Stromal cell of bone marrow (primary cell): Measurements from ENCODE around the gene RUNX2.

Experiments
- DNase-seq: peaks from one replicate; pipeline ENCODE4 v3.0.0-alpha.2; 2012; ENCODE audit warnings: low read depth

The RUNX2 gene

GRCh38 chr6:45617441-45617840 is 289.3 kb downstream of the RUNX2 start:
- DNase-seq: peak; percentile 68

GRCh38 chr6:45618259-45618658 is 290.1 kb downstream of the RUNX2 start:
- DNase-seq: no peak

- no peak for DNase-seq
Observed at GRCh38 chr6:45619211-45619760, 291.2 kb downstream of the RUNX2 start.

- no peak for DNase-seq
Observed at GRCh38 chr6:45619994-45620471, 291.9 kb downstream of the RUNX2 start.

- no peak for DNase-seq
Observed at GRCh38 chr6:45624228-45624627, 296.1 kb downstream of the RUNX2 start.

- peak; percentile 75 for DNase-seq
Observed at GRCh38 chr6:45625191-45625664, 297.1 kb downstream of the RUNX2 start.

GRCh38 chr6:45626087-45626891 is 298.2 kb downstream of the RUNX2 start:
- DNase-seq: peak; percentile 80

GRCh38 chr6:45630314-45630713 is 302.2 kb downstream of the RUNX2 start:
- DNase-seq: no peak

GRCh38 chr6:45630801-45631200 is 302.7 kb downstream of the RUNX2 start:
- no peak for DNase-seq

GRCh38 chr6:45631396-45631795 is 303.3 kb downstream of the RUNX2 start:
- no peak for DNase-seq

GRCh38 chr6:45633272-45633908 is 305.3 kb downstream of the RUNX2 start:
- no peak for DNase-seq

GRCh38 chr6:45634231-45634630 is 306.1 kb downstream of the RUNX2 start:
- no peak for DNase-seq

- DNase-seq: no peak
Observed at GRCh38 chr6:45635284-45635867, 307.2 kb downstream of the RUNX2 start.

GRCh38 chr6:45637056-45637455 is 308.9 kb downstream of the RUNX2 start:
- no peak for DNase-seq

- DNase-seq: no peak
Observed at GRCh38 chr6:45637611-45638257, 309.6 kb downstream of the RUNX2 start.

- DNase-seq: no peak
Observed at GRCh38 chr6:45640081-45640491, 312.0 kb downstream of the RUNX2 start.

GRCh38 chr6:45640811-45641210 is 312.7 kb downstream of the RUNX2 start:
- no peak for DNase-seq

- no peak for DNase-seq
Observed at GRCh38 chr6:45642331-45643125, 314.4 kb downstream of the RUNX2 start.

- no peak for DNase-seq
Observed at GRCh38 chr6:45643126-45643525, 315.0 kb downstream of the RUNX2 start.

GRCh38 chr6:45644720-45645119 is 316.6 kb downstream of the RUNX2 start:
- DNase-seq: no peak

GRCh38 chr6:45645302-45645701 is 317.2 kb downstream of the RUNX2 start:
- no peak for DNase-seq
